ENCODE data around the gene TEFM.

- no peak for TF ChIP-seq POLR2A (IDR thresholded peaks at IDR 0.05)
- TF ChIP-seq CTCF (IDR thresholded peaks at IDR 0.05) = no peak
Observed at GRCh38 chr17:30950669-30951399, 44.8 kb upstream of the TEFM start.

Measured in right lobe of liver (tissue), 4 donors.